Common myeloid progenitor, CD34-positive (primary cell): ENCODE results near the gene TRIM45.

Source experiments
- CTCF ChIA-PET: fragments of 350-600 bp; sonication (Branson Sonifier 250); formaldehyde crosslinking; loops from one replicate; lab custom pipeline; 2021; ENCODE audit warnings: antibody characterized with exemption; lab: Charles Lee
- POLR2A ChIA-PET: fragments of 350-600 bp; sonication (Branson Sonifier 250); formaldehyde crosslinking; loops from one replicate; lab custom pipeline; 2021; ENCODE audit warnings: antibody characterized with exemption; lab: Charles Lee
- DNase-seq, 3 donors: peaks; one replicate each; pipeline versions ENCODE4 v3.0.0 to v3.0.0-alpha.2; 2013
- H3K27ac ChIP-seq, 2 experiments: 1 replicate in 1 of 2; 2 replicates in 1 of 2; pipeline ENCODE4 v1.7.0; 2013; ENCODE audit warnings: inconsistent platforms in 2 of 2, low read length in 2 of 2, mild to moderate bottlenecking in 2 of 2, low read depth in 1 of 2, moderate library complexity in 1 of 2; ENCODE audit not compliant: severe bottlenecking in 2 of 2, insufficient read depth in 1 of 2, poor library complexity in 1 of 2
- H3K27me3 ChIP-seq, 5 experiments: replicated peaks in 2 of 5; 1 replicate in 3 of 5; 2 replicates in 2 of 5; pipeline versions ENCODE4 v1.6.1 to v1.7.0; 2013; ENCODE audit warnings: low read length in 4 of 5, mild to moderate bottlenecking in 2 of 5, moderate library complexity in 2 of 5, inconsistent platforms in 1 of 5; ENCODE audit not compliant: insufficient read depth in 5 of 5, control insufficient read depth in 4 of 5
- H3K36me3 ChIP-seq, 4 experiments: 1 replicate in 2 of 4; 2 replicates in 2 of 4; pipeline versions ENCODE4 v1.6.1 to v1.7.0; 2013; ENCODE audit warnings: low read length in 3 of 4, control low read depth in 1 of 4, mild to moderate bottlenecking in 1 of 4; ENCODE audit not compliant: control insufficient read depth in 4 of 4, insufficient read depth in 4 of 4
- H3K4me1 ChIP-seq, 4 experiments: 1 replicate in 3 of 4; 2 replicates in 1 of 4; pipeline versions ENCODE4 v1.6.1 to v1.7.1; 2013; ENCODE audit warnings: low read length in 3 of 4, mild to moderate bottlenecking in 3 of 4, control low read depth in 1 of 4, inconsistent platforms in 1 of 4, moderate library complexity in 1 of 4; ENCODE audit not compliant: control insufficient read depth in 4 of 4, insufficient read depth in 4 of 4; ENCODE audit errors: control extremely low read depth in 1 of 4
- H3K4me3 ChIP-seq, 7 experiments: 1 replicate in 4 of 7; 2 replicates in 3 of 7; pipeline versions ENCODE4 v1.5.1 to v1.7.0; 2013; ENCODE audit warnings: mild to moderate bottlenecking in 7 of 7, low read length in 6 of 7, moderate library complexity in 6 of 7, inconsistent platforms in 2 of 7, low read depth in 2 of 7, control low read depth in 1 of 7; ENCODE audit not compliant: insufficient read depth in 4 of 7, control insufficient read depth in 1 of 7; ENCODE audit errors: extremely low read depth in 1 of 7
- H3K9me3 ChIP-seq, 5 experiments: 1 replicate in 4 of 5; 2 replicates in 1 of 5; pipeline versions ENCODE4 v1.6.1 to v1.7.1; 2013; ENCODE audit warnings: low read length in 4 of 5, mild to moderate bottlenecking in 2 of 5, inconsistent platforms in 1 of 5, low read depth in 1 of 5, moderate library complexity in 1 of 5; ENCODE audit not compliant: control insufficient read depth in 4 of 5, insufficient read depth in 2 of 5; ENCODE audit errors: control extremely low read depth in 1 of 5
- WGBS: methylation state at CpG from one replicate; pipeline ENCODE4 v1.1.5; 2013; ENCODE audit not compliant: insufficient coverage; 5-methylcytosine and 5-hydroxymethylcytosine counted together

Gene TRIM45

DNA sequence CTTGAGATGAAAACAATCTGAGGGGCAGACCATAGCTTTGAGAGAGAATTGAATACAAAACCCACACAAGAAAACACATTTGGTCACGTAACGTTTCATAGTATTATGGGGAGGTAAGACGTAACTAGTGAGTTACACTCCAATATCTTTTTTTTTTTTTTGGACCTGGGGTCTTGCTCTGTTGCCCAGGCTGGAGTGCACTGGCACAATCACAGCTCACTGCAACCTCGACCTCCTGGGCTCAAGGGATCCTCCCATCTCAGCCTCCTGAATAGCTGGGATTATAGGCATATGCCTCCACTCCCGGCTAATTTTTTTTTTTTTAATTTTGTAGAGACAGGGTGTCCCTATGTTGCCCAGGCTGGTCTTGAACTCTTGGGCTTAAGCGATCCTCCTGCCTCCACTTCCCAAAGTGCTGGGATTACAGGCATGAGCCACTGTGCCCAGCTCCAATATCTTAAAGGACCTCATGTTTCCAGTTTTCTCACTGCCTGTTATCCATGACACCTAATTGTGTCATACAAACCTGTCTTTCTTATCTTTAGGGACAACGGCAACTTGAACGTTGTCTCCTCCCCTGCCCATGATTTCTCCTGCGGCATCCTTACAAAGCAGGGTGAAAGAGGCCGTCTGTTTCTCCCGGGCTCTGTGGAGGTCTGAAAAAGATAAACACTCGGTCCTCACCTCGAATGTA is 5.3 kb downstream of the TRIM45 start:
- Histone ChIP-seq H3K36me3 (peaks cover 0 to 9% (median 6%) of the 10 kb centered on the region in 4 experiments), H3K4me1 (peaks cover 5 to 15% (median 7%) of the 10 kb centered on the region in 4 experiments), H3K9me3 (no peaks in the 10 kb centered on the region), H3K27me3 (no peaks in the 10 kb centered on the region), H3K27ac (no peak overlapping the region), H3K4me3 (no peak overlapping the region)
- ChIA-PET CTCF (interaction anchor here (0.6 to 2.1 kb wide), 5 partner anchors 11 to 846 kb away, joined by 3 to 5 read pairs (median 4); no protein-coding TSS in a partner anchor), POLR2A (no interaction called here)
- no peak for DNase-seq
- 96% methylated on average over 11 of the region's 13 CpGs for WGBS

DNA sequence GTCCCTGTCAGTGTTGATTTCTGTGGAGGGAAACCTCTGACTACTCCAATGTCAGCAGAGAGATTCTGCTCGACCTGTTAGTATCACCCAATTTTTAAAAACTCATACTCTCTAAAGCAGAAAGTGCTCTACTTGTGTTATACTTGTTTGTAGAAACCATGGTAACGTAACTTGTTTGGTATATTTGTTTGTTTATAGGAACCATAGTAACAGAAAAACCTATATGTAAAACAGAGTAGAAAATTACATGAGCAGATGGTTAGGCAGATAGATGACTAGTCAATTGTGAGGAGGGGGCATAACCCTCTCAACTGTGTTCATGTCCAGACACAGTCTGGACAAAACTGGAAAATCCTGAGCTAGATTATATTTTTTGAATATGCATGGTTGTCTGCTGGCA is 6.7 kb downstream of the TRIM45 start:
- CTCF ChIA-PET = interaction anchor here (1.1 to 2.1 kb wide), 2 partner anchors 13 to 47 kb away, joined by 5 to 6 read pairs; no protein-coding TSS in a partner anchor
- H3K4me3 ChIP-seq = no peak overlapping the region
- peak overlapping the region; percentile 48 to 70 for H3K27ac ChIP-seq
- POLR2A ChIA-PET = no interaction called here
- H3K9me3 ChIP-seq = no peaks in the 10 kb centered on the region
- no peaks in the 10 kb centered on the region for H3K27me3 ChIP-seq
- peak; percentile 33 to 71 (median 63) for DNase-seq
- H3K4me1 ChIP-seq = peaks cover 0 to 7% (median 0%) of the 10 kb centered on the region in 4 experiments
- peaks cover 3 to 9% (median 6%) of the 10 kb centered on the region in 4 experiments for H3K36me3 ChIP-seq
- WGBS = no CpG with 5 or more reads among the region's 2 CpGs

DNA sequence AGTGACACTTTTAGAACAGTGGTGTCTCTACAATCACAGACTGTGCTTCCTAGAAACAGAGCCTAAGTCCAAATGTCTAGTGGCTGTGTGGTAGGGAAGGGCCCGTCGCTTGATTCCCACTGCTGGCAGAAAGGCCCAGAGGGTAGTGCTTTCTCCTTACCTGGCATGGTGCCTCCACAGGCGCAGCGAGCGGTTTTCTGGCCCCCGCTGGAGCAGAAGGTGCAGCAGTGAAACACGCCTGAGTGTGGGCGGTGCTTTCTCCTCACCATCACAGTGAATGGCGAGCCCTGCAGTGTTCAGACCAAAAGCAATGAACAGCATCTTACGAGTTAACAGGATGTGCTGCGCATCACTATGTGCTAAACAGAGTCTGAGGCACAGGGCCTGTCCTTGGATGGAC is 8.3 kb downstream of the TRIM45 start:
- WGBS = 98% methylated on average over 9 of the region's 11 CpGs
- Histone ChIP-seq H3K4me1 (peaks cover 0 to 7% (median 0%) of the 10 kb centered on the region in 4 experiments), H3K27me3 (no peaks in the 10 kb centered on the region), H3K36me3 (peaks cover 3 to 9% (median 7%) of the 10 kb centered on the region in 4 experiments), H3K27ac (no peak overlapping the region), H3K4me3 (no peak overlapping the region), H3K9me3 (no peaks in the 10 kb centered on the region)
- ChIA-PET CTCF (interaction anchor here (1.0 to 1.3 kb wide), 3 partner anchors 9 to 19 kb away, joined by 3 read pairs; no protein-coding TSS in a partner anchor), POLR2A (no interaction called here)
- DNase-seq = no peak

DNA sequence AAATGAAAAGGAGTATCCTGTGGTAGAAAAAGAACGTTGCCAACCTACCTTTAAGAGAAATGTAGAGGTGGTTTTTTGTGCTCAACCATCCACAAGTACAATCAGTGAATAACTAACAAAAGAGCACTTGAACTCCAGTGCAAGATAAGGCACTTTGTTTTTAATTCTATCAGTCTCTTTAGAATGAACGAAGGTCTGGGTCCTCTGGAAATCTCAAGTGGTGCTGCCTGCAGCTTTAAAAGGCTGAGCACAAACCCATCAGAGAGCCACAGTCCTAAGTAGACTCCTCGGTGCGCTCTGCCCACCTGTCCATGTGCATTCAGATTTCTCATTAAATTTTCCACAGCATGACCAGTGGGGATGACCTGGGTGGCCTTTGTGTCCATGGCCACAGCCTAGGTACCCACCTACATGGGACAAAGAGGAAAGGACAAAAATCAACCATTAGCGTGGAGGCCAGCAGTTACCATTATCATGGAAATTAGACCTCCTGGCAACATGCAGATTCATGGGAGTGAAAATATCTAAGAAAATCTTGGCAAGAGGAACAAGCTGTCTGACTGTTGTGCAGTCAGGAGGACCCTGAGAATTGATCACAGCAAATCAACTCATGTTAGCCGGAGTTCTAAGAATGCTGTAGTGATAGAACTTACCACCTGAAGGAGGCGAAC is 9.4 kb downstream of the TRIM45 start:
- CTCF ChIA-PET = interaction anchor here (1.0 to 1.3 kb wide), 2 partner anchors 8 to 17 kb away, joined by 3 read pairs; no protein-coding TSS in a partner anchor
- POLR2A ChIA-PET = no interaction called here
- Histone ChIP-seq H3K27me3 (no peaks in the 10 kb centered on the region), H3K36me3 (peaks cover 3 to 10% (median 7%) of the 10 kb centered on the region in 4 experiments), H3K27ac (no peak overlapping the region), H3K9me3 (no peaks in the 10 kb centered on the region), H3K4me3 (no peak overlapping the region), H3K4me1 (peaks cover 0 to 7% (median 0%) of the 10 kb centered on the region in 4 experiments)
- no peak for DNase-seq
- 100% methylated on average over 5 of the region's 7 CpGs for WGBS

DNA sequence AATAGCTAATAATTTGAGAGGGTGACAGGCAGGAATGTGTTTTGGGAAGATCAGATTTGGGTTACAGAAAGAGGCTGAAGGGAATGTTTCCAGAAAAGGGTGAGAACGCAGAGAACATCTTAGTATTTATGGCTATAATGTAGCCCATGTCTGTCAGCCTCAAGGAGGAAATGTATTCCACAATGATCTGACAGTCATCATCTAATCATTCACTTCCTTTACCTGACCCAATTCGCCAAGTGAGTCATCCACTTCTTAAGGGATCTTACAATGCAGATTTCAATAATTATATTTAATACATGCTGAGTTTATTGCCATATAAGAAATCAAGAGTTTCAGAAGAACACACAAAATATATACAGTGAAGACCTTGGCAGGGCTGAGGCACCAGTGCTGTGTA is 10.8 kb downstream of the TRIM45 start:
- Histone ChIP-seq H3K9me3 (no peaks in the 10 kb centered on the region), H3K27me3 (no peaks in the 10 kb centered on the region), H3K4me1 (peaks cover 0 to 7% (median 0%) of the 10 kb centered on the region in 4 experiments), H3K27ac (no peak overlapping the region), H3K4me3 (no peak overlapping the region), H3K36me3 (peaks cover 6 to 16% (median 15%) of the 10 kb centered on the region in 4 experiments)
- 100% methylated on average over 1 of the region's 2 CpGs for WGBS
- ChIA-PET POLR2A (no interaction called here), CTCF (interaction anchor here (1.0 kb wide), 1 partner anchor 18 kb away, joined by 3 read pairs; no protein-coding TSS in a partner anchor)
- no peak for DNase-seq

DNA sequence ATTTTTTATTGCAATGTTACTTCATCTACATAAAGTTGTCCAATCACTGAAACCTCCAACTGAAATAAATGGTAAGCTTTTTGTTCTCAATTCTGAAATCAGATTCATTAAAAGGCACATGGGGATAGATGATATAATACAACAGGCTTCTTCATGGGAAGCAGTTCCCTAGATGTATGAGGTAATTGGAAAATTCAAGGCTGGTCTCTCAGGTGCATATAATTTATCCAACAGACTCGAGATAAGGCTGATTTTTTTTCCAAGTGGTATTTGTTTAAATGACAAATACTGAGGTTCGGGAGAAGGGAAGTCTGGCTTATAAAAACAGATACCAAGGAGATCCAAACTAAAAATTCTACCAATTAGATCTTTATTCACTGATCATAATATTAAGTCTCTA is 14.2 kb downstream of the TRIM45 start:
- POLR2A ChIA-PET = no interaction called here
- WGBS = no CpG with 5 or more reads among the region's 2 CpGs
- H3K27me3 ChIP-seq = no peaks in the 10 kb centered on the region
- H3K4me1 ChIP-seq = no peaks in the 10 kb centered on the region
- H3K4me3 ChIP-seq = no peak overlapping the region
- CTCF ChIA-PET = interaction anchor here (1.3 kb wide), 1 partner anchor 12 kb away, joined by 5 read pairs; no protein-coding TSS in a partner anchor
- H3K9me3 ChIP-seq = no peaks in the 10 kb centered on the region
- no peak overlapping the region for H3K27ac ChIP-seq
- no peak for DNase-seq
- peaks cover 16 to 30% (median 22%) of the 10 kb centered on the region in 4 experiments for H3K36me3 ChIP-seq
